HEK293 (cell line): Measurements from ENCODE around the gene LRAT.

Experiments
- CTCF ChIA-PET: fragments of 350-600 bp; formaldehyde crosslinking; extraction: SDS; loops from one replicate; lab custom pipeline; 2021; ENCODE audit warnings: antibody characterized with exemption; lab: Yijun Ruan, JAX
- POLR2A ChIA-PET: fragments of 300-600 bp; formaldehyde crosslinking; extraction: SDS; loops from one replicate; lab custom pipeline; 2020; ENCODE audit warnings: antibody characterized with exemption, inconsistent platforms; lab: Yijun Ruan, JAX
- H3K27ac ChIP-seq: fragments of 200-500 bp; sonication (Bioruptor generic); 2 replicates; pipeline ENCODE4 v1.5.1; 2014; ENCODE audit warnings: low read depth, low read length, control low read depth, inconsistent platforms; ENCODE audit errors: extremely low read depth
- H3K36me3 ChIP-seq, 2 experiments: fragments of 200-500 bp in 1 of 2; sonication (Bioruptor generic) in 1 of 2; 1 replicate in 1 of 2; 2 replicates in 1 of 2; pipeline ENCODE4 v1.5.1; 2014 to 2017; ENCODE audit warnings: inconsistent platforms in 2 of 2, low read length in 2 of 2; ENCODE audit not compliant: control insufficient read depth in 2 of 2, insufficient read depth in 1 of 2
- H3K4me1 ChIP-seq: fragments of 200-500 bp; sonication (Bioruptor generic); 2 replicates; pipeline ENCODE4 v1.5.1; 2014; ENCODE audit warnings: mild to moderate bottlenecking, low read length, inconsistent platforms; ENCODE audit not compliant: control insufficient read depth, insufficient read depth
- H3K4me3 ChIP-seq: 2 replicates; pipeline ENCODE4 v1.5.1; 2011; ENCODE audit warnings: low read depth, mild to moderate bottlenecking, control low read depth, low read length, moderate library complexity
- H3K9me3 ChIP-seq: fragments of 200-500 bp; sonication (Bioruptor generic); 2 replicates; pipeline ENCODE4 v1.5.1; 2014; ENCODE audit warnings: low read depth, low read length, inconsistent platforms; ENCODE audit not compliant: control insufficient read depth, insufficient read depth
- EGR2 ChIP-seq: fragments of 450-650 bp; formaldehyde crosslinking; IDR thresholded peaks from 2 replicates; pipeline ENCODE4 v1.5.1; 2016; ENCODE audit warnings: low read depth, missing biosample characterization, missing genetic modification characterization
- GFI1B ChIP-seq: fragments of 450-650 bp; formaldehyde crosslinking; IDR thresholded peaks from 2 replicates; pipeline ENCODE4 v1.5.1; 2016; ENCODE audit warnings: missing biosample characterization, missing genetic modification characterization
- KLF10 ChIP-seq: fragments of 450-650 bp; IDR thresholded peaks from 2 replicates; pipeline ENCODE4 v1.5.1; 2018; ENCODE audit warnings: missing biosample characterization, mild to moderate bottlenecking, missing genetic modification characterization
- YY1 ChIP-seq: fragments of 450-650 bp; formaldehyde crosslinking; IDR thresholded peaks from 2 replicates; pipeline ENCODE4 v1.5.1; 2018; ENCODE audit warnings: missing biosample characterization, missing genetic modification characterization
- ZIC2 ChIP-seq: fragments of 450-650 bp; formaldehyde crosslinking; IDR thresholded peaks from 2 replicates; pipeline ENCODE4 v1.5.1; 2016; ENCODE audit warnings: missing biosample characterization, missing genetic modification characterization
- ZNF169 ChIP-seq: fragments of 450-650 bp; formaldehyde crosslinking; IDR thresholded peaks from 2 replicates; pipeline ENCODE4 v1.5.1; 2016; ENCODE audit warnings: missing biosample characterization, missing genetic modification characterization
- ZNF335 ChIP-seq: fragments of 450-650 bp; formaldehyde crosslinking; conservative IDR thresholded peaks from 2 replicates; pipeline ENCODE4 v1.5.1; 2016; ENCODE audit warnings: missing biosample characterization, missing genetic modification characterization
- ZNF658 ChIP-seq: fragments of 450-650 bp; formaldehyde crosslinking; IDR thresholded peaks from 2 replicates; pipeline ENCODE4; 2016; ENCODE audit warnings: missing biosample characterization, missing genetic modification characterization
- ZNF776 ChIP-seq: fragments of 450-650 bp; formaldehyde crosslinking; IDR thresholded peaks from 2 replicates; pipeline ENCODE4 v1.5.0; 2017; ENCODE audit warnings: missing biosample characterization, missing genetic modification characterization, borderline replicate concordance
- TF ChIP-seq, protein P1 (sequence below): fragments of 450-650 bp; formaldehyde crosslinking; IDR thresholded peaks from 2 replicates; pipeline ENCODE4 v1.5.1; 2016; ENCODE audit warnings: missing biosample characterization, missing genetic modification characterization
- TF ChIP-seq, protein P2 (sequence below): fragments of 450-650 bp; formaldehyde crosslinking; IDR thresholded peaks from 2 replicates; pipeline ENCODE4 v1.5.1; 2016; ENCODE audit warnings: missing biosample characterization, missing genetic modification characterization, low read depth
- TF ChIP-seq, protein P3 (sequence below): fragments of 450-650 bp; formaldehyde crosslinking; IDR thresholded peaks from 2 replicates; pipeline ENCODE4; 2016; ENCODE audit warnings: missing biosample characterization, missing genetic modification characterization
- TF ChIP-seq, protein P4 (sequence below): fragments of 450-650 bp; formaldehyde crosslinking; IDR thresholded peaks from 2 replicates; pipeline ENCODE4 v1.5.1; 2016; ENCODE audit warnings: missing biosample characterization, missing genetic modification characterization
- TF ChIP-seq, protein P5 (sequence below): fragments of 450-650 bp; formaldehyde crosslinking; IDR thresholded peaks from 2 replicates; pipeline ENCODE4 v1.5.1; 2016; ENCODE audit warnings: missing biosample characterization, missing genetic modification characterization
- TF ChIP-seq, protein P6 (sequence below): fragments of 450-650 bp; formaldehyde crosslinking; IDR thresholded peaks from 2 replicates; pipeline ENCODE4 v1.5.1; 2016; ENCODE audit warnings: missing biosample characterization, missing genetic modification characterization, borderline replicate concordance

The LRAT gene

DNA sequence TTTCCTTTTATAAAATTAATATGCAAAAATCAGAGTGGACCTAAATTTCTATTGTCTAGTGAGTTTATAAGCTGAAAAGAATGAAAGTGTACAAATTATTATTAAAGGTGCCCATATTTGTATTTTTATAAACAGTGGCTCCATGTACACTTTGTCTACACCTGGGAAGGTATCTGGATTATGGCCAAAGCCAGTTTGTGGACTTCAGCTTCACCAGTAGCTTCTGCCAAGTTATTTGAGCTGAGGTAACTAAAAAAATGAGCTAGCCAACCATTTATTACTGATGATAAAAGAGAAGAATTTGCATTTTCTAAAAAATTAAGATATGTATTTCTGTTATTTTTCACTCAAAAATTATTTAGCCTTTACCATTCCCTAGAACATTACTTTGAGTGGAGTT is 32.3 kb upstream of the LRAT start:
- Histone ChIP-seq H3K9me3 (no peaks in the 10 kb centered on the region), H3K36me3 (no peaks in the 10 kb centered on the region), H3K4me1 (no peaks in the 10 kb centered on the region), H3K4me3 (no peak overlapping the region), H3K27ac (no peak overlapping the region)
- TF ChIP-seq, protein P1, sequence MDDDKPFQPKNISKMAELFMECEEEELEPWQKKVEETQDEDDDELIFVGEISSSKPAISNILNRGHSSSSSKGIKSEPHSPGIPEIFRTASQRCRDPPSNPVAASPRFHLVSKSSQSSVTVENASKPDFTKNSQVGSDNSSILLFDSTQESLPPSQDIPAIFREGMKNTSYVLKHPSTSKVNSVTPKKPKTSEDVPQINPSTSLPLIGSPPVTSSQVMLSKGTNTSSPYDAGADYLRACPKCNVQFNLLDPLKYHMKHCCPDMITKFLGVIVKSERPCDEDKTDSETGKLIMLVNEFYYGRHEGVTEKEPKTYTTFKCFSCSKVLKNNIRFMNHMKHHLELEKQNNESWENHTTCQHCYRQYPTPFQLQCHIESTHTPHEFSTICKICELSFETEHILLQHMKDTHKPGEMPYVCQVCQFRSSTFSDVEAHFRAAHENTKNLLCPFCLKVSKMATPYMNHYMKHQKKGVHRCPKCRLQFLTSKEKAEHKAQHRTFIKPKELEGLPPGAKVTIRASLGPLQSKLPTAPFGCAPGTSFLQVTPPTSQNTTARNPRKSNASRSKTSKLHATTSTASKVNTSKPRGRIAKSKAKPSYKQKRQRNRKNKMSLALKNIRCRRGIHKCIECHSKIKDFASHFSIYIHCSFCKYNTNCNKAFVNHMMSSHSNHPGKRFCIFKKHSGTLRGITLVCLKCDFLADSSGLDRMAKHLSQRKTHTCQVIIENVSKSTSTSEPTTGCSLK (tag by site-specific recombination): no peak
- TF ChIP-seq ZNF776 (tag by site-specific recombination) (no peak), ZNF169 (tag by site-specific recombination) (no peak), ZNF658 (tag by site-specific recombination) (no peak), EGR2 (no peak), ZIC2 (tag by site-specific recombination) (no peak), YY1 (no peak), KLF10 (tag by site-specific recombination) (no peak), ZNF335 (tag by site-specific recombination) (no peak)
- TF ChIP-seq, protein P2, sequence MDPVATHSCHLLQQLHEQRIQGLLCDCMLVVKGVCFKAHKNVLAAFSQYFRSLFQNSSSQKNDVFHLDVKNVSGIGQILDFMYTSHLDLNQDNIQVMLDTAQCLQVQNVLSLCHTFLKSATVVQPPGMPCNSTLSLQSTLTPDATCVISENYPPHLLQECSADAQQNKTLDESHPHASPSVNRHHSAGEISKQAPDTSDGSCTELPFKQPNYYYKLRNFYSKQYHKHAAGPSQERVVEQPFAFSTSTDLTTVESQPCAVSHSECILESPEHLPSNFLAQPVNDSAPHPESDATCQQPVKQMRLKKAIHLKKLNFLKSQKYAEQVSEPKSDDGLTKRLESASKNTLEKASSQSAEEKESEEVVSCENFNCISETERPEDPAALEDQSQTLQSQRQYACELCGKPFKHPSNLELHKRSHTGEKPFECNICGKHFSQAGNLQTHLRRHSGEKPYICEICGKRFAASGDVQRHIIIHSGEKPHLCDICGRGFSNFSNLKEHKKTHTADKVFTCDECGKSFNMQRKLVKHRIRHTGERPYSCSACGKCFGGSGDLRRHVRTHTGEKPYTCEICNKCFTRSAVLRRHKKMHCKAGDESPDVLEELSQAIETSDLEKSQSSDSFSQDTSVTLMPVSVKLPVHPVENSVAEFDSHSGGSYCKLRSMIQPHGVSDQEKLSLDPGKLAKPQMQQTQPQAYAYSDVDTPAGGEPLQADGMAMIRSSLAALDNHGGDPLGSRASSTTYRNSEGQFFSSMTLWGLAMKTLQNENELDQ (tag by site-specific recombination): no peak
- TF ChIP-seq, protein P3, sequence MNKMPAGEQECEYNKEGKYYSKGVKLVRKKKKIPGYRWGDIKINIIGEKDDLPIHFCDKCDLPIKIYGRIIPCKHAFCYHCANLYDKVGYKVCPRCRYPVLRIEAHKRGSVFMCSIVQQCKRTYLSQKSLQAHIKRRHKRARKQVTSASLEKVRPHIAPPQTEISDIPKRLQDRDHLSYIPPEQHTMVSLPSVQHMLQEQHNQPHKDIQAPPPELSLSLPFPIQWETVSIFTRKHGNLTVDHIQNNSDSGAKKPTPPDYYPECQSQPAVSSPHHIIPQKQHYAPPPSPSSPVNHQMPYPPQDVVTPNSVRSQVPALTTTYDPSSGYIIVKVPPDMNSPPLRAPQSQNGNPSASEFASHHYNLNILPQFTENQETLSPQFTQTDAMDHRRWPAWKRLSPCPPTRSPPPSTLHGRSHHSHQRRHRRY (tag by site-specific recombination): no peak
- TF ChIP-seq, protein P4, sequence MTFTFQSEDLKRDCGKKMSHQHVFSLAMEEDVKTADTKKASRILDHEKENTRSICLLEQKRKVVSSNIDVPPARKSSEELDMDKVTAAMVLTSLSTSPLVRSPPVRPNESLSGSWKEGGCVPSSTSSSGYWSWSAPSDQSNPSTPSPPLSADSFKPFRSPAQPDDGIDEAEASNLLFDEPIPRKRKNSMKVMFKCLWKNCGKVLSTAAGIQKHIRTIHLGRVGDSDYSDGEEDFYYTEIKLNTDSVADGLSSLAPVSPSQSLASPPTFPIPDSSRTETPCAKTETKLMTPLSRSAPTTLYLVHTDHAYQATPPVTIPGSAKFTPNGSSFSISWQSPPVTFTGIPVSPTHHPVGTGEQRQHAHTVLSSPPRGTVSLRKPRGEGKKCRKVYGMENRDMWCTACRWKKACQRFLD (tag by site-specific recombination): no peak
- TF ChIP-seq, protein P5, sequence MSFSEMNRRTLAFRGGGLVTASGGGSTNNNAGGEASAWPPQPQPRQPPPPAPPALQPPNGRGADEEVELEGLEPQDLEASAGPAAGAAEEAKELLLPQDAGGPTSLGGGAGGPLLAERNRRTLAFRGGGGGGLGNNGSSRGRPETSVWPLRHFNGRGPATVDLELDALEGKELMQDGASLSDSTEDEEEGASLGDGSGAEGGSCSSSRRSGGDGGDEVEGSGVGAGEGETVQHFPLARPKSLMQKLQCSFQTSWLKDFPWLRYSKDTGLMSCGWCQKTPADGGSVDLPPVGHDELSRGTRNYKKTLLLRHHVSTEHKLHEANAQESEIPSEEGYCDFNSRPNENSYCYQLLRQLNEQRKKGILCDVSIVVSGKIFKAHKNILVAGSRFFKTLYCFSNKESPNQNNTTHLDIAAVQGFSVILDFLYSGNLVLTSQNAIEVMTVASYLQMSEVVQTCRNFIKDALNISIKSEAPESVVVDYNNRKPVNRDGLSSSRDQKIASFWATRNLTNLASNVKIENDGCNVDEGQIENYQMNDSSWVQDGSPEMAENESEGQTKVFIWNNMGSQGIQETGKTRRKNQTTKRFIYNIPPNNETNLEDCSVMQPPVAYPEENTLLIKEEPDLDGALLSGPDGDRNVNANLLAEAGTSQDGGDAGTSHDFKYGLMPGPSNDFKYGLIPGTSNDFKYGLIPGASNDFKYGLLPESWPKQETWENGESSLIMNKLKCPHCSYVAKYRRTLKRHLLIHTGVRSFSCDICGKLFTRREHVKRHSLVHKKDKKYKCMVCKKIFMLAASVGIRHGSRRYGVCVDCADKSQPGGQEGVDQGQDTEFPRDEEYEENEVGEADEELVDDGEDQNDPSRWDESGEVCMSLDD: no peak
- ChIA-PET POLR2A (no interaction called here), CTCF (no interaction called here)

DNA sequence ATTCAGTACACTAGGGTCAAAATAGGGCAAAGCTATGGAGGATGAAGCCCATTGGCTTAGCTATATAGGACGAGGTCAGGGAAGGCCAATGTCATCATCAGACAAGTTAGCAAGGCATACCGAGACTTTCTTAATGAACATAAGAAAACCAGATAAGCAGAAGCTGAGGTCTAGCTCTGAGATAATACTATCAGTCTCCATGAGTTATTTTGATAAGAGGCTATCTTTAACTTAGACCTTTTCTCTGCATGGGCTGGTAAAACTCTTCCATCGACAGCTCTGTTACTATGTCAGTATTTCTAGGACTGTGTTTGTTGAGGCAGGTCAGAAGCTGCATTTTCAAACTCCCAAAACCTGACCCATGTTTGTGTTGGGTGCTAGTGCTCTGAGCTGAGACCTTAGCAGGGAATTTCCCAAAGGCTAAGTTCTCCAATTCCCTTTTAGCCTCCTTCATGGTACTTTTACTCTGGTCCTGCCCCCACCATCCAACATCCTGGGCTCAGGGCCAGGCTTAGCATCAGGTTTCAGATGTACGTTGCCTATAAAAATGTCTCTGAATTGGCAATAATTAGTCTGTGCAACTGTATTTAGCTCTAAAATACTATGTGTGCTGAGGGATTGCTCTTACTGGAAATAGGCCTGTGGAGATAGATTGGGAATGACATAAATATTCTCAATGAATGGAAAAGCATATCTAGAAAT is 29.3 kb upstream of the LRAT start:
- POLR2A ChIA-PET: no interaction called here
- no peak overlapping the region for H3K4me3 ChIP-seq
- CTCF ChIA-PET: no interaction called here
- no peak for TF ChIP-seq GFI1B (tag by site-specific recombination)
- TF ChIP-seq, protein P6, sequence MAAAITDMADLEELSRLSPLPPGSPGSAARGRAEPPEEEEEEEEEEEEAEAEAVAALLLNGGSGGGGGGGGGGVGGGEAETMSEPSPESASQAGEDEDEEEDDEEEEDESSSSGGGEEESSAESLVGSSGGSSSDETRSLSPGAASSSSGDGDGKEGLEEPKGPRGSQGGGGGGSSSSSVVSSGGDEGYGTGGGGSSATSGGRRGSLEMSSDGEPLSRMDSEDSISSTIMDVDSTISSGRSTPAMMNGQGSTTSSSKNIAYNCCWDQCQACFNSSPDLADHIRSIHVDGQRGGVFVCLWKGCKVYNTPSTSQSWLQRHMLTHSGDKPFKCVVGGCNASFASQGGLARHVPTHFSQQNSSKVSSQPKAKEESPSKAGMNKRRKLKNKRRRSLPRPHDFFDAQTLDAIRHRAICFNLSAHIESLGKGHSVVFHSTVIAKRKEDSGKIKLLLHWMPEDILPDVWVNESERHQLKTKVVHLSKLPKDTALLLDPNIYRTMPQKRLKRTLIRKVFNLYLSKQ (tag by site-specific recombination): no peak
- no peaks in the 10 kb centered on the region for H3K4me1 ChIP-seq
- no peaks in the 10 kb centered on the region for H3K36me3 ChIP-seq
- no peak overlapping the region for H3K27ac ChIP-seq
- H3K9me3 ChIP-seq: no peaks in the 10 kb centered on the region
